Measurements from ENCODE around the gene TNC. TPM values are rescaled to one million over a fixed set of nuclear protein-coding genes. Genes with fewer than 3 reads are reported as not detected.

Gene TNC
- total and polyA plus RNA-seq, 8 donors, result 66.3 to 329 (median 109) TPM

DNA sequence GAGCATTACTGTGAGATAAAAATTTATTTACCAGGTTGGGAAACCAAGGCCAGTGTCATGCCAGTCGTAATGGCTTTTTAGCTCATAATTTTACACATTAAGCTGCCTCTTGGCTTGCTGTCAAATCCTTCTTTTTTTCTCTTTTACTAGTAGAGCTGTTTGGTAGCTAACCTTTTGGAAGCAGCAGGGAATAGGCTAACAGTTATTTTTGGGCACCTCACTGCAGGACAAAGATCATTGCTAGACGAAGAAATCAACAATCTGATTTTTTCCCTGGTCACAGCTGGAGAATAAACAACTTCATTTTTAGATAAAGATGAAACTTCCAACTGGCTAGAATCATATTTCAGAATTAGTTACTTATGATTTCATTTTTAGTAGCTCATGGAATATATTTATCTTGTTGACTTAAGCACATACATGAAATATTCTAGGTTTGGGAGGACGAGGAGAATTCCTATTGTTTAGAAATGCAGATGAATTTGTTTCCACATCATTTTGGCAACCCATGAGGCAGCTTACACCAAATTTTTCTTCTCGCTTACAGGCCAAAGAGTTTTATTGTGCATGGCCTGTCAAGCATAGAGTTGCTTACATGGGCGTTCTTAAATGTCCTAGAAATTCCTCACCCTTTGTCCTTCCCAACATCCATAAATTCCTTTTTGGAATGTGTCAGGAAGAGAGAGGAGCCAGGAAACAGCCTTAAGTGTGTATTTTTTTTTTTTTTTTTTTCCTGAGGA is 19.6 kb downstream of the TNC start:
- H3K4me3 ChIP-seq, result no peak overlapping the region
- TF ChIP-seq, protein P1, sequence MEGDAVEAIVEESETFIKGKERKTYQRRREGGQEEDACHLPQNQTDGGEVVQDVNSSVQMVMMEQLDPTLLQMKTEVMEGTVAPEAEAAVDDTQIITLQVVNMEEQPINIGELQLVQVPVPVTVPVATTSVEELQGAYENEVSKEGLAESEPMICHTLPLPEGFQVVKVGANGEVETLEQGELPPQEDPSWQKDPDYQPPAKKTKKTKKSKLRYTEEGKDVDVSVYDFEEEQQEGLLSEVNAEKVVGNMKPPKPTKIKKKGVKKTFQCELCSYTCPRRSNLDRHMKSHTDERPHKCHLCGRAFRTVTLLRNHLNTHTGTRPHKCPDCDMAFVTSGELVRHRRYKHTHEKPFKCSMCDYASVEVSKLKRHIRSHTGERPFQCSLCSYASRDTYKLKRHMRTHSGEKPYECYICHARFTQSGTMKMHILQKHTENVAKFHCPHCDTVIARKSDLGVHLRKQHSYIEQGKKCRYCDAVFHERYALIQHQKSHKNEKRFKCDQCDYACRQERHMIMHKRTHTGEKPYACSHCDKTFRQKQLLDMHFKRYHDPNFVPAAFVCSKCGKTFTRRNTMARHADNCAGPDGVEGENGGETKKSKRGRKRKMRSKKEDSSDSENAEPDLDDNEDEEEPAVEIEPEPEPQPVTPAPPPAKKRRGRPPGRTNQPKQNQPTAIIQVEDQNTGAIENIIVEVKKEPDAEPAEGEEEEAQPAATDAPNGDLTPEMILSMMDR (IDR thresholded peaks at IDR 0.05), result no peak
- peak overlapping the region in 1 of 2 donors; percentile 11 for H3K27ac ChIP-seq
- no peaks in the 10 kb centered on the region for H3K36me3 ChIP-seq
- no peaks in the 10 kb centered on the region for H3K27me3 ChIP-seq
- peak in 2 of 4 donors; percentile 61 to 62 for DNase-seq
- no peaks in the 10 kb centered on the region for H3K4me1 ChIP-seq
- intact Hi-C loops (cut with DNase I), result no loop called here
- no peaks in the 10 kb centered on the region for H3K9me3 ChIP-seq
- ATAC-seq, result peak; percentile 33

DNA sequence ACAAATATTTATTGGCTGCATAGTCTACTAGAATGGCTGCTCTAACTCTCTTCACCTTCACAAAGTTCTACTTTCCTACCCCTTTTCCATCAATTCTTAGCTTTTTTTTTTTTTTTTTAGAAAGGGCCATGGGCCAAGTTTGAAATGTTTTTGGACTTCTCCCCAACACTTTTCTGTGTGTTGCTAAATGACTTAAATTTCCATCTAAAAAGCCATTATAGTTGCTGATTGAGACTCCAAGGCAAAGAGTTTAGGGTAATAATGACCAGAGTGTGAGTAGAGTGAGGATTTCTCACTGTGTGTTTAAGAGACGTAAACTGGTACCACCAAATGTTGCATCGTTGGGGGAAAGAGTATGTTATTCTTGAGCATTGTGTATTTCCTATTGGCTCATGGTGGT is 24.4 kb downstream of the TNC start:
- no peak for DNase-seq
- Histone ChIP-seq H3K27ac (no peak overlapping the region), H3K4me1 (peaks cover 0 to 3% of the 10 kb centered on the region in 2 donors), H3K4me3 (no peak overlapping the region), H3K9me3 (no peaks in the 10 kb centered on the region), H3K27me3 (no peaks in the 10 kb centered on the region), H3K36me3 (no peaks in the 10 kb centered on the region)
- no peak for ATAC-seq
- TF ChIP-seq, protein P1 (IDR thresholded peaks at IDR 0.05), result no peak
- intact Hi-C loops (cut with DNase I), result no loop called here

DNA sequence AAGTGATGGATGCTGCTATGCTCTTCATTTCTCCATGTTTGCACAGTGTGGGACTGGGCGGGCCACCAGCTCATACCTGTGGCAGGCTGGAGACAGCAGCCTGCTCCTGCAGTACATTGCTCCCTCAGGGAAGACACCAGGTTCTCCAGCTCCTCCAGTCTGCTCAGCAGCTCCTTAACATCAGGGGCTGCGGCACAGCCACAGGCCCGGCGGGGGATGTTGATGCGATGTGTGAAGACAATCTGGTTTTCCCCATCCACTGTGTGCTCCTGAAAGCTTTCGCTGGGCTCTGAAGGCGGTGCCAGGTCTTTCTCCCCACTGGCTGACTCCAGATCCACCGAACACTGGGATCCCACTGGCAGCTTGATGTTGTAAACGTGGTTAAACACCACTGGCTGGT is 27.5 kb downstream of the TNC start:
- Histone ChIP-seq H3K36me3 (peaks cover 0 to 7% of the 10 kb centered on the region in 2 donors), H3K4me1 (peaks cover 0 to 3% of the 10 kb centered on the region in 2 donors), H3K27ac (no peak overlapping the region), H3K4me3 (no peak overlapping the region), H3K9me3 (no peaks in the 10 kb centered on the region), H3K27me3 (no peaks in the 10 kb centered on the region)
- DNase-seq (peak in 1 of 4 donors; percentile 65), ATAC-seq (no peak)
- TF ChIP-seq, protein P1 (IDR thresholded peaks at IDR 0.05), result no peak
- intact Hi-C loops (cut with DNase I), result no loop called here

DNA sequence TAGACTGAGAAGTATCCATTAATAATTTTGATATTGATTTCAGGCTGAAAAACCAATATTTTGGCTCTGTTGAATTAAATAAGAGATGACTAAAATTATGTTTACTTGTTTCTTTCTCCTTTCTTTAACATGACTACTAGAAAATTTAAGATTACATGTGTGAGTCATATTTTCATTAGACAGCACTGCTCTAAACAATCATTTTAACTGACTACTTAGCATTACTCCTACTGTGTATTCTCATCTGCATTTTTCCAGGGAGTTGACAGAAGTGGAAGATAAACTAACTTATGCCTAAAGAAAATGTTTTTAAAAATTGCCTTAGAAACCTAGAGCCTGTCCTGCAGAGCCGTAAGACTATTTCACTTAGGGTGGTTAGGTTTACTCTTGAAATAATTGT is 29.1 kb downstream of the TNC start:
- intact Hi-C loops (cut with DNase I), result no loop called here
- peaks cover 0 to 3% of the 10 kb centered on the region in 2 donors for H3K4me1 ChIP-seq

DNA sequence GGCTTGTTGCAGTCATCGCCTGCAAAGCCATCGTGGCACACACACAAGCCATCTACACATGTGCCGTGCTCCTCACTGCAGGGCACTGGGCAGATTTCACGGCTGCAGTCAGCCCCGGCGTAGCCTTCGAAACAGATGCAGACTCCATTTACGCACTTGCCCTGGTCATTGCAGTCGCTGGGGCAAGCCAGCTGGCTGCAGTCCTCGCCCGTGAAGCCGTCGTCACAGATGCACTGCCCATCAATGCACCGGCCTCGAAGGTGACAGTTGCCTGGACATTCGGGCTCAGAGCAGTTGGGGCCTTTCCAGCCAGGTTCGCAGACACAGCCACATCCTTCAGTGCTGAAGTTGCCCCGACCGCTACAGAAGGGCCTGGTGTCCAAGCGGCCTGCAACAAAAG is 31.1 kb downstream of the TNC start:
- Histone ChIP-seq H3K4me1 (peaks cover 0 to 3% of the 10 kb centered on the region in 2 donors), H3K27me3 (no peaks in the 10 kb centered on the region), H3K36me3 (peaks cover 0 to 10% of the 10 kb centered on the region in 2 donors), H3K9me3 (no peaks in the 10 kb centered on the region), H3K4me3 (no peak overlapping the region), H3K27ac (no peak overlapping the region)
- DNase-seq, result peak in 1 of 4 donors; percentile 58
- intact Hi-C loops (cut with DNase I), result no loop called here
- no peak for ATAC-seq
- TF ChIP-seq, protein P1 (IDR thresholded peaks at IDR 0.05), result no peak

More for the DNA sequence above, 29.1 kb downstream of the TNC start:
- Histone ChIP-seq H3K36me3 (peaks cover 0 to 10% of the 10 kb centered on the region in 2 donors), H3K27me3 (no peaks in the 10 kb centered on the region), H3K27ac (no peak overlapping the region), H3K4me3 (no peak overlapping the region), H3K9me3 (no peaks in the 10 kb centered on the region)
- ATAC-seq, result no peak
- DNase-seq, result no peak
- TF ChIP-seq, protein P1 (IDR thresholded peaks at IDR 0.05), result no peak

Data from left lung (tissue), 10 donors.